Frontal cortex (tissue), 4 donors: ENCODE data around the gene NRSN2. TPM values are rescaled to one million over a fixed set of nuclear protein-coding genes. Genes with fewer than 3 reads are reported as not detected.

ENCODE experiments used
- DNase-seq, 2 donors: peaks; one replicate each; pipeline ENCODE4 v3.0.0; 2012; ENCODE audit warnings: low spot score in 2 of 2
- FAIRE-seq: peaks from 2 replicates; lab custom pipeline; 2012; peaks lifted over from hg19 to GRCh38; lab: Jason Lieb, UNC
- total RNA-seq: library from RNA; depleted of rRNA; stranded (reverse); fragments of >200 nt; gene quantifications from one replicate; pipeline ENCODE4 v1.2.3, GENCODE V29; 2014
- donor health status: control.
- donor health status: control.
- donor health status: control.

Gene NRSN2
- total RNA-seq, result 26.1 TPM

GRCh38 chr20:346640-347316 lies at the start of gene NRSN2:
TSS of gene NRSN2 (plus strand) at chr20:347111. CDS start at chr20:349644, 2,533 bp downstream.
- FAIRE-seq (no peak), DNase-seq (peak; percentile 75 to 76)

DNA sequence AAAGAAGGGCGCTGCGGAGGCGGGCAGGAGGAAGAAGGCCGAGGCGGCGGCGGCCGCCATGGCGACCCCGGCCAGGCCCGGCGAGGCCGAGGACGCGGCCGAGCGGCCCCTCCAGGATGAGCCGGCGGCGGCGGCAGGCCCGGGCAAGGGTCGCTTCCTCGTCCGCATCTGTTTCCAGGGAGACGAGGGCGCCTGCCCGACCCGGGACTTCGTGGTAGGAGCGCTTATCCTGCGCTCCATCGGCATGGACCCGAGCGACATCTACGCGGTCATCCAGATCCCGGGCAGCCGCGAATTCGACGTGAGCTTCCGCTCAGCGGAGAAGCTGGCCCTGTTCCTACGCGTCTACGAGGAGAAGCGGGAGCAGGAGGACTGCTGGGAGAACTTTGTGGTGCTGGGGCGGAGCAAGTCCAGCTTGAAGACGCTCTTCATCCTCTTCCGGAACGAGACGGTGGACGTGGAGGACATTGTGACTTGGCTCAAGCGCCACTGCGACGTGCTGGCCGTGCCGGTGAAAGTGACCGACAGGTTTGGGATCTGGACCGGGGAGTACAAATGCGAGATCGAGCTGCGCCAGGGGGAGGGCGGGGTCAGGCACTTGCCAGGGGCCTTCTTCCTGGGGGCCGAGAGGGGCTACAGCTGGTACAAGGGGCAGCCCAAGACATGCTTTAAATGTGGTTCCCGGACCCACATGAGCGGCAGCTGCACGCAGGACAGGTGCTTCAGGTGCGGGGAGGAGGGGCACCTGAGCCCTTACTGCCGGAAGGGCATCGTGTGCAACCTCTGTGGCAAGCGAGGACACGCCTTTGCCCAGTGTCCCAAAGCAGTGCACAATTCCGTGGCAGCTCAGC lies 48.8 kb upstream of the NRSN2 start:
- DNase-seq (peak; percentile 67 to 72), FAIRE-seq (no peak)

DNA sequence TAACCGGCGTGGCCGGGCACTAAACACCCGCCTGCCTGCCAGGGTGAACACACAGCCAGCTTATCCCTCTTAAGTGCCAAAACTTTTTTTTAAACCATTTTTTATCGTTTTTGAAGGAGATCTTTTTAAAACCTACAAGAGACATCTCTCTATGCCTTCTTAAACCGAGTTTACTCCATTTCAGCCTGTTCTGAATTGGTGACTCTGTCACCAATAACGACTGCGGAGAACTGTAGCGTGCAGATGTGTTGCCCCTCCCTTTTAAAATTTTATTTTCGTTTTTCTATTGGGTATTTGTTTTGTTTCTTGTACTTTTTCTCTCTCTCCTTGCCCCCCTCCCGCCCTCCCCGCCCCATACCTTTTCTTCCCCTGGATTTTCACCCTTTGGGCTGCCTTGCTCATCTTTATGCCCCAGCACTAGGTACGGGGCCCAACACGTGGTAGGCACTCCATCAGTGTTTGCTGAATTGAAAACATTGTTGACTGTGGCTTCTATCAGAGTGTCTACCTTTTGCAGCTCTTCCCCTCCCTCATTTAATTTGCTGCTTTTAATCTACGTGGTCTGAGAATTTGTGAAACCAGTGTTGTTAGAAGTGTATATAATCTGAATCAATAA lies 48.0 kb upstream of the NRSN2 start:
- DNase-seq, result no peak
- no peak for FAIRE-seq

- no peak for FAIRE-seq
- no peak for DNase-seq
Observed at GRCh38 chr20:300345-300990, 46.4 kb upstream of the NRSN2 start.

DNA sequence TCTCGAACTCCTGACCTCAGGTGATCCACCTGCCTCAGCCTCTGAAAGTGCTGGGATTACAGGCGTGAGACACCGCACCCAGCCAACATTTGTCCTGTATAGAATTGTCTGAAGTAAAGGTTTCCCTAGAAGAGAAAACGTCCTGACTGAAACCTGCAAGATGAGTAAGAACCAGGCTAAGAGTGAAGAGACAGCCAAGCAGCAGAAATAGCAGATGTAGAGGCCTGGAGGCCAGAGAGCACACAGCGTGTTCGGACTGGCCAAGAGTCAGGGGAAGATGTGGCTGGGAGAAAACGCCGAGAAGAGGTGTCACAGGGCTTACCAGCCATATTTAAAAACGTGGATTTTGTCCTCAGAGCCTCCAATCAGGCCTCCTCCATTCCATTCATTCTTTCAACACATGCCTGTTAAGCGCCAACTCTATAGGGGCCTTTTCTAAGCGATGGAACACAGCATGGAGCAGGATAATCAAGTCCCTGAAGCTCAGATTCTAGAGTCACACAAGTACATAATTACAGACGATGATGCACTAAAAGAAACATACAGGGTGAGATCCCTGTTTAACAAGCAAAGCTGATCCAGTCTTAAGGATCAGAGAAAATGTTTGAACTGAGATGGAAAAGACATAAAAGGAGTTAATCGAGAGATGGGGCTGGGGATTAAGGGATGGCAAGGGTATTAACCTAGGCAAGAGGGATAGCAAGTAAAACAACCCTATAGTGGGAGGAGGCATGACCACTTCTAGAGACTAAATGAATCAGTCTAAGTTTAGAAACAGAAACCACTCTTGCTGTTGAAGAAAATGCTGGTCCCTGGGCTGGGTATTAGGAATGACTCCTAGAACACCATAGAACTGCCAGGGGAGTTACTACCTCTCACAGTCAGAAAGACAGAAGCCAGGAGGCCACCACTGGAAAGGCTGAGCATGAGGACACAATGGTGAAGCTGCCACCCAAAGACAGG lies 44.7 kb upstream of the NRSN2 start:
- DNase-seq, result no peak

DNA sequence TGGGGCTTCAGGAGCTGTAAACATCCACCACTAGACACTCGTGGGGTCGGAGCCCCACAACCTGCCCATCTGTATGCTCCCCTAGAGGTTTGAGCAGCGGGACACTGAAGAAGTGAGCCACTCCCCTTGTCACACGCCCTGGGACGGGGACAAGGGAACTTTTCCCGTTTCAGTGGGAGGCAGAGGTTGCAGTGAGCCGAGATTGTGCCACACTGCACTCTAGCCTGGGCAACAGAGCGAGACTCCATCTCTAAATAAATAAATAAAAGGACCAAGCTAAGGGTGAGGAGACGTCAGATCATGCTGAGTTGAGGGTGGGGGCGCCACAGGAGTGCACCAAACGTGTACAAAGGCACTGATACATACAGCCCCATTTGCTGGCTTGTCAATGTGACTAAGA lies 41.2 kb upstream of the NRSN2 start:
- DNase-seq (no peak), FAIRE-seq (no peak)

More for the DNA sequence above, 44.7 kb upstream of the NRSN2 start:
- no peak for FAIRE-seq

GRCh38 chr20:308427-309038 lies 38.4 kb upstream of the NRSN2 start:
- DNase-seq (no peak), FAIRE-seq (no peak)

GRCh38 chr20:309306-309840 lies 37.5 kb upstream of the NRSN2 start:
- FAIRE-seq (no peak), DNase-seq (no peak)

DNA sequence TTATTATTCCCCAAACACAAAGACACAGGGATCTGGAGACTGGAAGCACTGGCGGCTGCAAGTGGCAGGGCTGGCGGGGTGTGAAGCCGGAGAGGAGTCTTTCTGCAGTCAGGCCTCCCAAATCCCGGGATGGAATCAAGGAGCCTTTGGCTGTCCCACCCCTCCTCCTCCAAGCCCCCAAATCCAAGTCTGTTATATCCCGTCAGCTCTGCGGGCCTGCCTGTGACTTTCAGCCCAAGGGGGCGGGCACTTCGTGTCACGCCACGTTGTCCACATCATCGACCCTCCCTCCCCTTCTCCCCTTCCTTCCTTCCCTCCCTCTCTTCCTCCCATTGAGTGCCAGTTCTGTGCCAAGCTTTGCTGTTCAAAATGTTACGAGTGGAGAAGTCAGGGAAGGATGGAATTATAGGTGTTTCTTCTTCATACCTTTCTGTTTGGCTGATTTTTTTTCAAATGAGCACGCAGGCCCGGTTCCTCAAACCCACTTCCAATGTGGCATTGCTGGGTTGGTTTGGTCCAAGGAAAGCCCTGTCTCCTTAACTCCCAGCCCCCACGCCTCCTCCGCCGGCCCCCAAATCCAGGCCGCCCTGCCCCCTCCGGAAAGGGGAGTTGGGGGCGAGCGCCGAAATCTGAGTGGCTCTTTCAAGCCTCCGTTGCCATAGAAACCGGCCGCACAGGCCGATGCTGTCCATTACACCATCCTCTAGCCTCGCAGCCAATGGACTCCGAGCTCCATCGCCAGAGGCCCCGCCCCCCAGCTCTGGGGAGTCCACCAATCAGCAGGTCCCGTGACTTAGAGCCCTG lies 36.9 kb upstream of the NRSN2 start:
- no peak for FAIRE-seq

GRCh38 chr20:310645-311044 lies 36.3 kb upstream of the NRSN2 start:
- peak; percentile 99 for FAIRE-seq
- DNase-seq, result no peak

More for the DNA sequence above, 36.9 kb upstream of the NRSN2 start:
- peak; percentile 89 to 97 for DNase-seq

DNA sequence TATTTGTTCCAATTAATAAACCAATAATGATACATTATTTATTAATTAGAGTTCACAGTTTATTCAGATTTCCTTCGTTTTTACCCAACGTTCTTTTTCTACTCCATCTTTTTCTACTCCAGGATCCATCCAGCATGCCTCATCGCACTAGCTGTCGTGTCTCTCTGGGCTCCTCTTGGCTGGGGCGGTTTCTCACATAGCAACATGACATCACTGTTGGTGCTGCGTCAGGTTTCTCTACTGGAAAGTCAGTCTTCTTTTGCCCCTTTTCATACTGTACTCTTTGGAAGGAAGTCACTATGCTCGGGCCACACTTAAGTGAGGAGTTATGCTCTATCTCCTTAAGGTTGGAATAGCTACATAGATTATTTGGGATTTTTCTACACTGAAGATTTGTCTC lies 35.3 kb upstream of the NRSN2 start:
- FAIRE-seq, result no peak

GRCh38 chr20:312067-312466 lies 34.8 kb upstream of the NRSN2 start:
- FAIRE-seq (no peak), DNase-seq (no peak)

More for the DNA sequence above, 35.3 kb upstream of the NRSN2 start:
- no peak for DNase-seq

DNA sequence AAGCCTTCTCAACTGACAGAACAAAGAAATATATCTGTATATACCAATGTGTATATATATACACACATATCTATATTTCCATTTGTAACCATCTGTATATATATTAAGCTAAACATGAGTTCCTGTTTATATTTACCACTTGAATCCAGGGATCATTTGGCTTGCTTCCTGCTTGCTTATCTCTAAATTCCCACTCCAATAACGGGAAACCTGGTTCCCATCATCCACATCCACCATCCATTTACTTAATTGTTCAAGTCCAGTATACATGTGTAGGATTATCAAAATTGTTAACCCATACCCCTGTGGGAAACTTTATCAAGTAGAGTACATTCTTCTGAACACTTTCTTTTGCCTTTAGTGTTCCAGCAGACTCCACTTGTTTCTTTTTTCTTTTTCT lies 34.0 kb upstream of the NRSN2 start:
- DNase-seq, result no peak
- no peak for FAIRE-seq

DNA sequence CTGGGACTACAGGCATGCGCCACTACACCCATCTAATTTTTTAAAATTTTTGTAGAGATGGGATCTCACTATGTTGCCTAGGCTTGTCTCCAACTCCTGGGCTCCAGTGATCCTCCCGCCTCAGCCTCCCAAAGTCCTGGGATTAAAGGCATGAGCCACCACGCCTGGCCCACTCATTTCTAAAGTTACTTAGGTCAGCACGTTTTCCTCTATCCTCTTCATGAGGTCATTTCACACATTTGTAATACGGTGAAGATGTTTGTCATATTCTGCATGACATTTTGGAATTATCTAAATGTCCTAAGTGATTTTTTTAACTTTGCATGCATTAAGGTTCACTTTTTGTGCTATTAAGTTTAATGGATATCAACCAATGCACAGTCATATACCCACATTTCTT lies 33.5 kb upstream of the NRSN2 start:
- FAIRE-seq (no peak), DNase-seq (no peak)

DNA sequence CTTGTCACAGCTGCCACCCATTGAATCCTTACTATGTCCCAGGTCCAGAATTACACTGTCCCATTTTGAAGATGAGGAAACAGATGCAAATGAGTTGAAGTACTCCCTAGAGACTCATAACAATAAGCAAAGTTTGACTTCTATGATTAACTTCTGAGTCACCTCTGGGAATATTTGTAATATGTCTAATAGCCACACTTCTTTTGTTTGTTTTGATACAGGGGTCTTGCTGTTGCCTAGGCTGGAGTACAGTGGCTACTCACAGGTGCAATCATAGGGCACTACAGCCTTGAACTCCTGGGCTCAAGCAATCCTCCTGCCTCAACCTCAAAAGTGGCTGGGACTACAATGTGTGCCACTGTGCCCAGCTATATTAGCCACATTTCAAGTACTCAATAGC lies 33.0 kb upstream of the NRSN2 start:
- FAIRE-seq, result no peak
- no peak for DNase-seq

DNA sequence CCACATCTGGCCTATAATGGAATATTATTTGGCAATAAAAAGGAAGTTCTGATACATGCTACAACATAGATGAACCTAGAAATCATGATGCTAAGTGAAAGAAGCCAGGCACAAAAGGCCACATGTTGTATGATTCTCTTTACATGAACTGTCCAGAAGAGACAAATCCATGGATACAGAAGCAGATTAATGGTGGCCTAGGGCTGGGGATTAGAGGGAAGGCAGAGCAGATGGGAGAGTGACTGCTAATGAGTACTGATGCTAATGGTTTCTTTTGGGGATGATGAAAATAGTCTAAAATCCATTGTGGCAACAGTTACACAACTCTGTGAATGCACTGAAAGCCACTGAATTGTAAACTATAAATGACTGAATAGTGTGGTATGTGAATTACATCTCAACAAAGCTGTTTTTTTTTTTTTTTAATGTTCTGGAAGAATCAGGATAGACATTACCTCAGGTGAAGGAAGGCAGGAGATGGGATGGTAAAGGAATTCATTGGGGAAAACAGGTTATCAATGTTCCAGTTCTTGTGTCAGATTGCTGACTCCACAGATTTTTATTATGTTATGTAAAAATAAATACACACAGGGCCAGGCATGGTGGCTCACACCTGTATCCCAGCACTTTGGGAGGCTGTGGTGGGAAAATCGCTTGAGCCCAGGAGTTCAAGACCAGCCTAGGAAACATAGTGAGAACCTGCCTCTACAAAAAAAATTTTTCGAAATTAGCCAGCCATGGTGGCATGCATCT lies 30.4 kb upstream of the NRSN2 start:
- no peak for FAIRE-seq
- DNase-seq, result no peak
